22Rv1 (cell line): ENCODE results near the gene HDDC2.
"Not testable (repeated sequence)": the region's sequence is repeated elsewhere in the genome, so short reads cannot be mapped to it uniquely, and the experiment has no call there.

Experiments used
- H3K27ac ChIP-seq: fragments of 450-650 bp; 2 replicates; pipeline ENCODE4 v1.5.1; 2017
- ZFX ChIP-seq: fragments of 450-650 bp; IDR thresholded peaks from 2 replicates; pipeline ENCODE4 v1.6.1; 2017; ENCODE audit warnings: antibody characterized with exemption, borderline replicate concordance
- TF ChIP-seq, protein P1 (sequence below): fragments of 450-650 bp; IDR thresholded peaks from 2 replicates; pipeline ENCODE4 v1.5.1; 2017; ENCODE audit warnings: mild to moderate bottlenecking

Gene HDDC2

GRCh38 chr6:125294925-125295324 lies 6.8 kb downstream of the HDDC2 start:
- TF ChIP-seq, protein P1, sequence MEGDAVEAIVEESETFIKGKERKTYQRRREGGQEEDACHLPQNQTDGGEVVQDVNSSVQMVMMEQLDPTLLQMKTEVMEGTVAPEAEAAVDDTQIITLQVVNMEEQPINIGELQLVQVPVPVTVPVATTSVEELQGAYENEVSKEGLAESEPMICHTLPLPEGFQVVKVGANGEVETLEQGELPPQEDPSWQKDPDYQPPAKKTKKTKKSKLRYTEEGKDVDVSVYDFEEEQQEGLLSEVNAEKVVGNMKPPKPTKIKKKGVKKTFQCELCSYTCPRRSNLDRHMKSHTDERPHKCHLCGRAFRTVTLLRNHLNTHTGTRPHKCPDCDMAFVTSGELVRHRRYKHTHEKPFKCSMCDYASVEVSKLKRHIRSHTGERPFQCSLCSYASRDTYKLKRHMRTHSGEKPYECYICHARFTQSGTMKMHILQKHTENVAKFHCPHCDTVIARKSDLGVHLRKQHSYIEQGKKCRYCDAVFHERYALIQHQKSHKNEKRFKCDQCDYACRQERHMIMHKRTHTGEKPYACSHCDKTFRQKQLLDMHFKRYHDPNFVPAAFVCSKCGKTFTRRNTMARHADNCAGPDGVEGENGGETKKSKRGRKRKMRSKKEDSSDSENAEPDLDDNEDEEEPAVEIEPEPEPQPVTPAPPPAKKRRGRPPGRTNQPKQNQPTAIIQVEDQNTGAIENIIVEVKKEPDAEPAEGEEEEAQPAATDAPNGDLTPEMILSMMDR: no peak
- no peak for TF ChIP-seq ZFX
- H3K27ac ChIP-seq: no peak overlapping the region

DNA sequence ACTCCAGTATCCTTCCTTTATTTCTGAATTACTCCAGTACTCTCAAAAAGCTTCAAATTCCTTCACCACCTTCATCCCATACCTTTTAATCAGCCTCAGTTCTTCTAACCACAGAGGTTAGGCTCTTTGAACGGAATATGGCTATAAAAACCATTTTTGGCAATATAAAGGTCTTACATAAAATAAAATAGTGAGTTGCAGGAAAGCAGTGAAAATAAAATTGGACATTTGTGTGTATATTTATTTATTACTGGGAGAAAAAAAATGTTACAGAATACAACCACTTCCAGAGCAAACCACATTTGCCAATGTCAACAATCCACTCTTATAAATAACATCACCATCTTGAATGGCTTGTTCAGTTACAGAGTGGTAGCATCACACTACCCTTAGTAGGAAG lies 7.7 kb downstream of the HDDC2 start:
- TF ChIP-seq, protein P1: no peak
- no peak for TF ChIP-seq ZFX
- H3K27ac ChIP-seq: no peak overlapping the region

GRCh38 chr6:125293587-125293986 lies 8.2 kb downstream of the HDDC2 start:
- H3K27ac ChIP-seq: no peak overlapping the region
- no peak for TF ChIP-seq ZFX
- TF ChIP-seq, protein P1: no peak

DNA sequence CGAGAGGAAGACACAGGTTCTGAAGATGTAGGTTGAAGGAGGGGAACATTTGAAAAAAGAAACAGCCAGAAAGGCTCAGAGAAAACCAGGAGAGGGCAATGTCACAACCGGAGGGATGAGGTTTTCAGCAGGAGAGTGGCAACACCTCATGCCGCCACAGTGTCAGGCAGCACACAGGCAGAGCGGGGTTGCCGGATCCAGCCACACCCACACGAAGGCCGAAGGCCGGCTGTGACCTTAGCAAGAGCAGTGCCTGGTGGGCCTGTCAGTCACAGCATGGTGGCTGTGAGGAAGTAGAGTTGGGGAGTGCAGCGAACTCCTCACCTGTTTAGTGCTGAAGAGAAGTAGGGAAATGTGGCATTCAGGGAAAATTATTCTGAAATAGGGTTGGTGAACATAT lies 14.0 kb downstream of the HDDC2 start:
- TF ChIP-seq, protein P1: no peak
- TF ChIP-seq ZFX: no peak
- H3K27ac ChIP-seq: no peak overlapping the region

DNA sequence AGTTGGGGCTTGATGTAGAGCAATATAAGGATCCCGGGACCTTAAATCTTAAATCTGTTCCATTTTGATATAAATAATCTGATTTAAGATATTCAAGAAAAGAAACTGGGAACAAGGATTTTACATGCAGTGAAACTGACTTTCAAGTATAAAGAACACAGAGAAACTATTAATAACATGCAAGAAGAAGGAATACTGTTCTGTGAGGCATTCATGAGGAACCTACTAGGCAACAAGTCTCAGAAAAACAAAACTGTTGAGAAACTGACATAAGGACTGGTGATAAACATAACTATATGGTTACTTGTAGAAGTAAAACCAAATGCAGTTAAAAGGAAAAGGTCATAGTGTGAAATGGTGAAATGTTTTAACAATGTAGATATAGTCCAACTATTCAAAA lies 15.8 kb downstream of the HDDC2 start:
- TF ChIP-seq ZFX: no peak
- TF ChIP-seq, protein P1: no peak
- no peak overlapping the region for H3K27ac ChIP-seq

DNA sequence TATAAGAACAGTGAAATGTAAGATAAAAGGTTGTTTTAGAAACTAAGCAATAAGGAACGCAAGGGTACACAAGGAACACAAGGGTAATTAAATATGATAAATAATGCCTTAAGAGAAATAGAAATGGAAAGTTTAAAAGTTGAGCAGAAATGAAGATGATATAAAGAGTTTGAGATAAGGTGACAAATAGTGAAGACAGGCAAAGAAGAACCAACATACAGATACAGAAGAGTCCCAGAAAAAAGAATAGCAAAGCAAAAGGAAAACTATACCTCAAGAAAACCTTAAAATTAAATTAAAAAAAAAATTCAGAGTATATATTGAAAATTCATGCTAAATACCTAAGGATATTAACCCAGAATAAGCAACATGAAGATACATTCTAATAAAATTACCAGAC lies 16.4 kb downstream of the HDDC2 start:
- H3K27ac ChIP-seq: no peak overlapping the region
- TF ChIP-seq, protein P1: no peak
- no peak for TF ChIP-seq ZFX

GRCh38 chr6:125282470-125282869 lies 19.3 kb downstream of the HDDC2 start:
- H3K27ac ChIP-seq: not testable (repeated sequence)

GRCh38 chr6:125280370-125281035 lies 21.3 kb downstream of the HDDC2 start:
- not testable (repeated sequence) for H3K27ac ChIP-seq
